Type B pancreatic cell (in vitro differentiated cells): Measurements from ENCODE around the gene PRDX5. TPM values are rescaled to one million over a fixed set of nuclear protein-coding genes. Genes with fewer than 3 reads are reported as not detected.

Experiments
- DNase-seq: peaks from one replicate; pipeline ENCODE4 v3.0.0; 2021; ENCODE audit warnings: mixed read lengths; ENCODE audit not compliant: unreplicated experiment; ENCODE audit errors: extremely low spot score
- H3K27ac Mint-ChIP-seq: 2 replicates; pipeline ENCODE4 v1.8.0; 2021; ENCODE audit warnings: mild to moderate bottlenecking, mixed read lengths
- H3K27me3 Mint-ChIP-seq: 2 replicates; pipeline ENCODE4 v1.8.0; 2021; ENCODE audit warnings: mixed read lengths
- H3K36me3 Mint-ChIP-seq: 2 replicates; pipeline ENCODE4 v1.8.0; 2021; ENCODE audit warnings: mixed read lengths
- H3K4me1 Mint-ChIP-seq: one replicate; pipeline ENCODE4 v1.8.0; 2021; ENCODE audit warnings: mixed read lengths; ENCODE audit not compliant: unreplicated experiment
- H3K4me3 Mint-ChIP-seq: 2 replicates; pipeline ENCODE4 v1.8.0; 2021; ENCODE audit warnings: mild to moderate bottlenecking, mixed read lengths
- H3K9me3 Mint-ChIP-seq: 2 replicates; pipeline ENCODE4 v1.8.0; 2021; ENCODE audit warnings: mixed read lengths
- total RNA-seq: library from RNA; stranded (reverse); gene quantifications from 2 replicates; pipeline ENCODE4 v1.2.1, GENCODE V29; 2021; ENCODE audit warnings: low replicate concordance
- TF ChIP-seq, protein P1 (sequence below): fragments of 200-600 bp; sonication (generic); conservative IDR thresholded peaks from 2 replicates; pipeline ENCODE4 v1.5.0; 2021; ENCODE audit warnings: antibody characterized with exemption, mild to moderate bottlenecking

The PRDX5 gene
- total RNA-seq, 1 donor from 2014 or later: 166 TPM

DNA sequence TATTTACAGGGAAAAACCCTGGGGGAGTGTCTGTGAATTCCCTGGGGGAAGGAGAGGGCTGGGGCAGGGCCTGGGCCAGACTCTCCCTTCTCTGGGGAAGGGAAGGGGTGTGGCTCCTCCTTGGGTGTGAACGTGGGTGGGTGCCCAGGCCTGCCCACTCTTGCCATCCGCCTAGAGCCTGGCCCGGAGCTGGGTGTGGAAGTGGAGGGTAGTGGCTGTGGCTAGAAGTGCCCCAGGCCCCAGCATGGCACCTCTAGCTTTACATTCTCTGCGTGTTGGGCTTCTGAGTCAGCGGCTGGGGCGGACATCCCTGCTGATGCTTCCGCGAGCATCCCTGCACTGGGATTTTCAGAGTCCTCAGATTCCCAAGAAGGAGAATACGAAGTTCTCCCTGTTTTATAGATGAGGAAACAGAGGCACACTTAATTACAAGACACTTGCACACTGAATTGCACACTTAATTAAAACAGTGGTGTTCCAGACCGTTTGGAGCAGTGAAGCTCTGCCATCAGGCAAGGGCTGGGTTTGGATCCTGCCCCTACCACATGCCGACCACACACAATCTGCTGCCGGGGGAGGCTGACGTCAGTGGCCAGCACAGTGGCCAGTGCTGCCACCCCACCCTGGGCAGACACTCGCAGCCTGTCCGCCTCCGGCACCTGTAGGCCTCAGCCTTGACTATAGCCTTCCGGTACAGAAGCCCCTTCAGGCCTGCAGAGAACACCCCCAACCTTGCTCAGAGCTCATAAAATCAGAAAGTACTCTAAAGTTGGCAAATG, 41.1 kb upstream of the PRDX5 start:
- no peak overlapping the region for H3K27ac Mint-ChIP-seq
- peaks cover 11% of the 10 kb centered on the region for H3K36me3 Mint-ChIP-seq

DNA sequence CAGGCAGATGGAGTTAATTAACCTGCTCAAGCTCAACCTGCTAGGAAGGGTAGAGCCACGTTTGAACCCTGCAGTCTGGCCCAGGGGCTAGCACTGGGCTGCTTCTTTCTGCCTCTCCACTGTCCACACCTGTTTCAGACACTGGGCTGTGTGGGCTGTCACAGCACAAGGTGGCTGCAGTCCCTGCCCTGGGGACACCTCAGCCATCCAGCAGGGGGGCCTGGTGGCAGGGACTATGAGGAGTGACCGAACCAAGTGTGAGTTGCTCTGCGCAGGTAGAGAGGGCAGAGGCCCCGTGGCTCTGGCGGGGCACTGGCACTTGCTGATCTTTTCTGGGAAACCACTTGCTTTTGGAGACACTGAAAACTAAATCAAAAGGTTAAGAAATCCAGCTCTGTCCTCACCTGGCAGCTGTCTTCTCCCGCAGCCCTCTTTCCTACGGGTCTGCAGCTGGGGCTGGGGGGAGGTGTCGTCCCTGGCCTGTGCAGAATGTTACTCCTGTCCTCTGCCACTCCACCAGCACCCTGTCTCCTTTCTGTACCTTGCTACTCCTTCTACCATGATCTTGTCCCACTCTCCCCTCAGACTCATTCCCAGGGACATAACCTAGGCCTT, 39.2 kb upstream of the PRDX5 start:
- H3K36me3 Mint-ChIP-seq: peaks cover 11% of the 10 kb centered on the region
- TF ChIP-seq, protein P1, sequence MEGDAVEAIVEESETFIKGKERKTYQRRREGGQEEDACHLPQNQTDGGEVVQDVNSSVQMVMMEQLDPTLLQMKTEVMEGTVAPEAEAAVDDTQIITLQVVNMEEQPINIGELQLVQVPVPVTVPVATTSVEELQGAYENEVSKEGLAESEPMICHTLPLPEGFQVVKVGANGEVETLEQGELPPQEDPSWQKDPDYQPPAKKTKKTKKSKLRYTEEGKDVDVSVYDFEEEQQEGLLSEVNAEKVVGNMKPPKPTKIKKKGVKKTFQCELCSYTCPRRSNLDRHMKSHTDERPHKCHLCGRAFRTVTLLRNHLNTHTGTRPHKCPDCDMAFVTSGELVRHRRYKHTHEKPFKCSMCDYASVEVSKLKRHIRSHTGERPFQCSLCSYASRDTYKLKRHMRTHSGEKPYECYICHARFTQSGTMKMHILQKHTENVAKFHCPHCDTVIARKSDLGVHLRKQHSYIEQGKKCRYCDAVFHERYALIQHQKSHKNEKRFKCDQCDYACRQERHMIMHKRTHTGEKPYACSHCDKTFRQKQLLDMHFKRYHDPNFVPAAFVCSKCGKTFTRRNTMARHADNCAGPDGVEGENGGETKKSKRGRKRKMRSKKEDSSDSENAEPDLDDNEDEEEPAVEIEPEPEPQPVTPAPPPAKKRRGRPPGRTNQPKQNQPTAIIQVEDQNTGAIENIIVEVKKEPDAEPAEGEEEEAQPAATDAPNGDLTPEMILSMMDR: no peak
- no peak for DNase-seq
- H3K27me3 Mint-ChIP-seq: no peaks in the 10 kb centered on the region
- H3K4me1 Mint-ChIP-seq: peaks cover 4% of the 10 kb centered on the region
- H3K27ac Mint-ChIP-seq: no peak overlapping the region
- no peak overlapping the region for H3K4me3 Mint-ChIP-seq
- no peaks in the 10 kb centered on the region for H3K9me3 Mint-ChIP-seq

More for the DNA sequence above, 41.1 kb upstream of the PRDX5 start:
- Mint-ChIP-seq H3K4me3 (no peak overlapping the region), H3K27me3 (no peaks in the 10 kb centered on the region), H3K9me3 (no peaks in the 10 kb centered on the region), H3K4me1 (peaks cover 6% of the 10 kb centered on the region)
- DNase-seq: peak; percentile 66
- TF ChIP-seq, protein P1: no peak

DNA sequence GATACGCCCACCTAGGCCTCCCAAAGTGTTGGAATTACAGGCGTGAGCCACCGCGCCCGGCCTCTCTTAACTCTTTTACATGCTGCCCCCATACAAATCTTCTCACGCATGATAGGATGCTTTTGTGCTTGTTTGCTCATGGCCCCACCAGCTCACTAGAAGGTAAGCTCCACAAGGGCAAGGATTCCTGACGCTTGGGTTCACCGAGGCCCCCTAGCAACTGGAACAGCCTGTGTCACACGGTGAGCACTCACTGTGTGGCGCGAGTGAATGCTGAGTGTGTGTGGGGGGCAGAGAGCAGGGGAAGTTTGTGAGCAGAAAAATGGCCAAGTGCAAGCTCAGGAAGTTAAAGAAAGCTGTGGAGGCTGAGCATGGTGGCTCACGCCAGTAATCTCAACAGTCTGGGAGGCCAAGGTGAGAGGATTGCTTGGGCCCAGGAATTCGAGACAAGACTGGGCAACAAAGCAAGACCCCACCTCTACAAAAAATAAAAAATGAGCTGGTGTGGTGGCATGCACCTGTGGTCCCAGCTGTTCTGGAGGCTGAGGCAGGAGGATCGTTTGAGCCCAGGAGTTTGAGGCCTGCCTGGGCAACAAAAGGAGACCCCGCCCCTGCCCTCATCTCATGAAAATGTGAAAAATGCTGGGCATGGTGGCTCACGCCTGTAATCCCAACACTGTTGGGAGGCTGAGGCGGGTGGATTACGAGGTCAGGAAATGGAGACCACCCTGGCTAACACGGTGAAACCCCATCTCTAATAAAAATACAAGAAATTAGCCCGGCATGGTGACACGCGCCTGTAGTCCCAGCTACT, 35.8 kb upstream of the PRDX5 start:
- Mint-ChIP-seq H3K27me3 (no peaks in the 10 kb centered on the region), H3K4me1 (peaks cover 12% of the 10 kb centered on the region), H3K36me3 (peaks cover 11% of the 10 kb centered on the region), H3K9me3 (no peaks in the 10 kb centered on the region), H3K4me3 (no peak overlapping the region), H3K27ac (peak overlapping the region; percentile 36)
- TF ChIP-seq, protein P1: no peak
- no peak for DNase-seq

DNA sequence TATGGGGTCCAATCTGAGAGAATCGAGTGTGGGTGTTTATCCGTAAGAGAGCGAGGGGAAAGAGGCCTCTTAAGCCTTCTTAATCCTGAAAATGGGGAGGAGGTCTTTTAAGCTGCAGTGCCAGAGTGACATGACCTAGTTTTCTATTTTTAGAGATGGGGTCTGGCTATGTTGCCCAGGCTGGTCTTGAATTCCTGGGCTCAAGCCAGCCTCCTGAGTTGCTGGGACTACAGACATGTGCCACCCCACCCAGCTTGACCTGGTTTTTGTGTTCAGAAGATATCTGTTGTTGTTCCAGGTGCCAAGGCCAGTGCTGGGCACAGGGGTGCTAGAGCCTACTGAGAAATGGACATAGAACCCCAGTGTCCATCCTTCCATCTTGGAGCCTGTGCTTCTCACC, 34.8 kb upstream of the PRDX5 start:
- Mint-ChIP-seq H3K4me3 (peak overlapping the region; percentile 87), H3K9me3 (no peaks in the 10 kb centered on the region), H3K36me3 (peaks cover 11% of the 10 kb centered on the region), H3K27ac (peak overlapping the region; percentile 88), H3K4me1 (peaks cover 13% of the 10 kb centered on the region), H3K27me3 (no peaks in the 10 kb centered on the region)
- DNase-seq: no peak
- TF ChIP-seq, protein P1: no peak

DNA sequence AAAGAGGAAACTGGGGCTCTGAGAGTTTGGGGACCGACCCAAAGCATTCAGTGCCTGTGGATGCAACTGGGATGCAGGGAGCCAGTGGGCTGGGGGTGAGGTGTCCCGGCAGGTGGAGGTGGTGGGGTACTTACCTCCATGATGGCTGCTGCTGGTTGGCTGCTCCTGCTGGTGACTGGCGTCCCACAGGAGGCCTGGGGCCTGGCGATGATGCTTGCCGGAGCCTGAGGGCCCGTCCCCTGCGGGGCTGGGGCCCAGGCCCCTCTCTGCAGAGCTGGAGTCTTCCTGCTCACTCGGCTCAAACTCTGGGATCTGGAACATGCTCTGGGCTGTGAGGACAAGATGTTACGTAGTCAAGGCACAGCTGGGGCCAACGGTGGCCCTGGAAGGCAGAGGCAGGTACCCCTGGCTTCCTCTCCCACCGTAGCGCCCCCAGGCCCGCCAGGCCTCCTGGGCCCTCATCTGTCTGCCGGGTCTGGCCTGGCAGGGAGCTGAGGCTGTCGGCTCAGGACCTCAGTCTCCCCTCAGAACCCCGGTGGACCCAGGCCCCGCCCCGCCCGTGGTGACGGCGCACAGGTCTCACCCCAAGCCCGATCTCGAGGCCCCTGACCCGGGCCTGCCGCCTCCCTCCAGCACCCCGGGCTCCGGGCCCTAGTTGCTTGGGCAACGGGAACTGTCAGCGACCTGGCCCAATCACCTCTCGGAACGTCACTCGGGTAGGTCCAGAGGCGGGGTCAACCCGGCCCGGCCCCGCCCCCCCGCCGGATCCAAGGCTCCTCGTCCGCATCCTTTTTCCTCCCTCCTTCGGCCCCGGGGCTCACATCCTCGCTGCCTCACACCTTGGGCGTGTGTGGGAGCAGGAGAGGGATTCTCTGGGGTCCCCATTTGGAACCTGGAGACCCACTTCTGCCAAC, 33.6 kb upstream of the PRDX5 start, which contains the start of gene BAD:
TSS of gene BAD (minus strand) at position 618 of the 914 bp plus-strand sequence. CDS start at position 321, 297 bp downstream.
- DNase-seq: peak; percentile 95
- Mint-ChIP-seq H3K27me3 (peaks cover 4% of the 10 kb centered on the region), H3K9me3 (no peaks in the 10 kb centered on the region), H3K4me3 (peak within 1 kb of the TSS; percentile 87), H3K27ac (peak within 1 kb of the TSS; percentile 88), H3K4me1 (peaks cover 13% of the 10 kb centered on the region), H3K36me3 (peaks cover 8% of the 10 kb centered on the region)
- TF ChIP-seq, protein P1: no peak
